HG02642 (cell line): Measurements from ENCODE around the gene SCAF8.

Experiments used
- ATAC-seq: cut with Tn5 transposase; IDR thresholded peaks from one replicate; pipeline ENCODE4 v1.9.1; 2021; ENCODE audit warnings: mild to moderate bottlenecking; ENCODE audit not compliant: unreplicated experiment, poor library complexity

Gene SCAF8

DNA sequence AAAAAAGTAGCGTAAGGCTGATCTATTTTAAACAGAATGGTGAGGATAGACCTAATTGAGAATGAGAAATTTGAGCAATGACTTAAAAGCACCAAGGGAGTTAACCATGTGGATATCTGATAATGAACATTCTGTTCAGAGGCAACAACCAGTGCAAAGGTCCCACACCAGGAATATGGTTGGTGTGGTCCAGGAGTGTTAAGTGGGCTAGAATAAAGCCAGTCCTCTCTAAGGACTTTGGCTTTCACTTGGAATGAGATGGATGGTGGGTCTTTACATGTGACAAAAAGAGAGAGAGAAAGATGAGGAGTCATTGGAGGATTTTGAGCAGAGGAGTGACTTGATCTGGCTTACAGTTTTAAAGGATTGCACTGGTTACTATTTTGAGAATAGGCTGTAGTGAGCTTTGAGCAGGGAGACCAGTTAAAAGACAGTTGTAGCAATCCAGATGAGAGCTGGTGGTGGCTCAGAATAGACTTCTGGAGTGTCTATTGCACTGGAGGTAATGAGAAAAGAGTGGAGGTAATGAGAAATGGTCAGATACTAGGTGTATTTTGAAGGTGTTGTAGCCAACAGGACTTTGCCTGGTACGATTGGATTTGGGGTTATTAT, 89.8 kb downstream of the SCAF8 start:
- no peak for ATAC-seq

DNA sequence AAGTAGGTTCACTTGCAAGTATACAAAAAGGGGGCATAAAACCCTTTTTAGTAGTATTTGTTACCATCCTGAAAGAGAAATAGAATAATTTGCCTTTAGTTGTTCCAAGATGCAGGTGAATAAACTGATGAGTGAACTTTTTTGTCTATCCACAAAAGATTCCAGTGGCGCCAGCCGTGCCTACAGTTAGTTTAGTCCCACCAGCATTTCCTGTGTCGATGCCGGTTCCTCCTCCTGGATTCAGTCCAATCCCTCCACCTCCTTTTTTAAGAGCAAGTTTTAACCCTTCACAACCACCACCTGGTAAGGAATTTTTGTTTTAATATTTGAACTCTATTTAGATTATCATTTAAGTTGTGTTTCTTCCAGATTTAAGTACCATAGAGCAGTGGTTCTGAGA, 90.9 kb downstream of the SCAF8 start:
- ATAC-seq: no peak

- no peak for ATAC-seq
Measured at GRCh38 chr6:154829970-154830369, 96.8 kb downstream of the SCAF8 start.

- no peak for ATAC-seq
Measured at GRCh38 chr6:154830771-154831170, 97.6 kb downstream of the SCAF8 start.

- ATAC-seq: no peak
Measured at GRCh38 chr6:154835307-154835706, 102.1 kb downstream of the SCAF8 start.

GRCh38 chr6:154839546-154839945, 106.3 kb downstream of the SCAF8 start:
- ATAC-seq: no peak

DNA sequence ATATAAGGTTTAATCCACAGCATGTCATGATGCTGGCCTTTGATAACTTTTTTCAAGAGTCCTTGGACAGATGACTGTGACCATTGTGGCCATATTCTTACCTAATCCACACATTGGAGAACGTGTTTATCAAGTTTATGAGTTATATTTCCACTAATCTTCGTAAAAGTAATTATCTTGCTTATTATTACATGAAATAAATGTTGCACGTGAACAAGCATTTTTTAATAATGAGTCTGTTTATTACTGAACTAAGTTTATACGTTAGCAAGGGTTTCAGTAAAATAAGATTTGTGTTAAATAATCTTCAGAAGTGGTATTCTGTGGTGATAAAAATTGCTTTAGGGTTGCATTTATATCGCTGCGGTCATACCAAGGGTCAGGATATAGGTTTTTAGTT, 107.1 kb downstream of the SCAF8 start:
- no peak for ATAC-seq

GRCh38 chr6:154841109-154841508, 107.9 kb downstream of the SCAF8 start:
- ATAC-seq: no peak

- no peak for ATAC-seq
Measured at GRCh38 chr6:154842833-154843232, 109.6 kb downstream of the SCAF8 start.

- no peak for ATAC-seq
Measured at GRCh38 chr6:154847318-154847717, 114.1 kb downstream of the SCAF8 start.

GRCh38 chr6:154848580-154848979, 115.4 kb downstream of the SCAF8 start:
- no peak for ATAC-seq

DNA sequence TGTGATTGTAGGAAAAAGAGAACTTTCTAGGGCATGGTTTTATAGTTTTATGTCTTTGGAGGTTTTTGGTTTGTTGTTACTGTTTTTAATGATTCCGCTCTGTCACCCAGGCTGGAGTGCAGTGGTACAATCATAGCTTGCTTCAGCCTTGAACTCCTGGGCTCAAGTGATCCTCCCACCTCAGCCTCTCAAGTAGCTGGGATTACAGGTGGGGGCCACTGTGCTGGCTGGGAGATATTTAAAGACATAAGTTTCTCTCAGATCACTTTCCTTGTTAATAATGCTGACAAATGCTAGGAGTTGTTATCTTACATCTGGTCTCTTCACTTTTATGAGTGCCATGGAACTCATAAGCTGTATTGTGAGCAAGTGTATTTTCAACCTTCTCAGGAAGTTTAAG, 116.3 kb downstream of the SCAF8 start:
- ATAC-seq: no peak

DNA sequence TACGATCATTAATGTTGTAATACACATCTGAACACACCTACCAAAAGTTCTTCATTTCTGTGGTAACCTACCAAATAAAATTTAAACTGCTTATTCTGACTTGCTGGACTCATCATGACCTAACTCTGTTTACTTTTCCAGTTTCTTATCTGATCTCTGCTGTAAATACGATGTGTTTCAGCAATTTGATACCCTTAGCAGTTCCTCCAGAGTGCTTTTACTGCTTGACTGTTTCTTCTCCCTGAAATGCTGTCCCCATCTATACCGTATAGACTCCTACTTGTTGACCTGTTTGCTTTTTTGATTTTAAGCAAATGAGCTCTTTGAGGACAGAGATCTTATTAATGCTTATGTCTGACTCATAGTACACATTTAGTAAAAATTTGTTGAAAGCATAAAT, 119.5 kb downstream of the SCAF8 start:
- no peak for ATAC-seq

DNA sequence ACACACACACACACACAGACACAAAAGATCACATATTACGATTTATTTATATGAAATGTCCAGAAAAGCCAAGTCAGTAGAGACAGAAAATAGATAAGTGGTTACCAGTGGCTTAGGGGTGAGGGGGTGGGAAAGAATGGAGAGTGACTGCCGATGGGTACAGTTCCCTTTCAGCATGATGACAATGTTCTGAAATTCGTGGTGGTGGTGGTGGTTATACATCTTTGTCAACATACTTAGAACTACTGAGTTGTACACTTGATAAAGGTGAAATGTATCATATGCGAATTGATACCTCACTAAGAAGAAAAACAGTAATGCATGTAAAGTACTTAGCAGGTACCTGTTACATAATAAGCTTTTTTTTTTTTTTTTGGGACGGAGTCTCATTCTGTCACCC, 124.3 kb downstream of the SCAF8 start:
- no peak for ATAC-seq

GRCh38 chr6:154861825-154862224, 128.6 kb downstream of the SCAF8 start:
- ATAC-seq: no peak

DNA sequence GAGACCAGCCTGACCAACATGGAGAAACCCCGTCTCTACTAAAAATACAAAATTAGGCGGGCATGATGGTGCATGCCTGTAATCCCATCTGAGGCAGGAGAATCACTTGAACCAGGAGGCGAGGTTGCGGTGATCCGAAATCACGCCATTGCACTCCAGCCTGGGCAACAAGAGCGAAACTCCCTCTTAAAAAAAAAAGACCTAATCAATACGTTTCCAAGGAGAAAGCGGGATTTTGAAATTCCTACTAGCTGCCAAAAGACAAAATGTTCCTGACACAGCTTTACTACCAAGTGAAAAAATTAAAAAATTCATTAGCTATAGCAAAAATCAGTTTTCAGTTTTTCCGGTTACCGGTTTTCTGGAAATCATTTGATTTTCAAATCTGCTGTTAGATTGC, 129.3 kb downstream of the SCAF8 start:
- ATAC-seq: no peak

DNA sequence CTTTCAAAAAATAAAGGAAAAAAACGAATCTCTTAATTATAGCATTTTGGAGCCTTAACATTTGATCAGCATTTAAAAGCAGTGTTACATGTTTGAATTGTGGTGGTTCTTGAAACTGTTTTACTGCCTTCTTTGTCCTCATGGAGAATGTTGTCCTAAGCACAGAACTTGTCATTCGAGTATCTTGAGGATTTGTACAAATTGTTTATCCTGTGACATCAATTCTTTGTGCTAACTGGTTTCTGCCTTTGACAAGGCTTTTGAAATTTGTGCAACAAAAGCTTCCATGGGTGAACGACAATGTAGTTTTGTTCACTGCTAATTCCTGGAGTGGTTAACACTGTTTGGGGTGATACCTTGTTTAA, 130.8 kb downstream of the SCAF8 start:
- ATAC-seq: no peak

- ATAC-seq: no peak
Measured at GRCh38 chr6:154865291-154865690, 132.1 kb downstream of the SCAF8 start.

- no peak for ATAC-seq
Measured at GRCh38 chr6:154868143-154868594, 135.0 kb downstream of the SCAF8 start.

GRCh38 chr6:154872542-154873114, 139.4 kb downstream of the SCAF8 start:
- no peak for ATAC-seq

GRCh38 chr6:154873546-154873945, 140.3 kb downstream of the SCAF8 start:
- no peak for ATAC-seq

DNA sequence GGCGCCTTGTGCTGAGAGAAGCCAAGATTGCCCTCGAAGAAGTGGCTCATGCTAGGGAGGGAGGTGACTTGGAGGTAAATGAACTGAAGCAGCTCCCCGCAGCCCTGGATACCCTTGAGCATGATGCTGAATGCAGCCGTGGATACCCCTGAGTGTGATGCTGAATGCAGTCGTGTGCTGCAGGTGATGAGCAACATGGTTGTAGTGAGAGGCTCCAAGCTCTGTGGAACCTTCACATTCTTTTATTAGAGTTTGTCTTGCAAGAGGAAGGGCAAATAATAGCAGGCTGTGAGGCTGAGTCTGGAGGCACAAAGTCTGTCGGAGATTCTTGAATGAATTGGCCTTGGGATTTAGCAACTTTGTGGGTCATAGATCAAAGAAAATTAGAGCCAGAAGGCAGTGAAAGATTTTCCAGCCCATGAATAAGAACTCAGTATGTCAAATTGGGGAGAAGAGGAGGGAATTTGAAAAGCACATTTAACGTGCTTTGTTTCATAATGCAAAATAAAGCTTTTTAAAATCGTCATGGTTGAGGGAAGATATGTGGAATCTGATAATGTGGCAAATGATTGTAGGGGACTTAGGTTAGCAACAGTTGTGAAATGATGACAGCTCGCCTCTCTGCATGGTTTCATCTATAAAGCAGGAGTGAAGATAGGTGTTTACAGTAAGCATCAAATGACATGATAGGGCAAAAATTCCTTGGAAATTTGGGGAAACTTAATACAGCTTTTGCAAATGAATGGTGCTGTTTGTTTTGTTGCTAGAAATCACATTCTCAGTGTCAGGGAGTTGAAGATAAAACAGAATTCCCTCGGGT, 141.8 kb downstream of the SCAF8 start:
- ATAC-seq: no peak
